ENCODE data around the gene OXT.
"Not testable (repeated sequence)": the region's sequence is repeated elsewhere in the genome, so short reads cannot be mapped to it uniquely, and the experiment has no call there.

Gene OXT

GRCh38 chr20:3047486-3048419 is 23.7 kb upstream of the OXT start:
- no peak for DNase-seq (ENCODE audit: low read depth in 2 of 2)

- no peak for DNase-seq (ENCODE audit: low read depth in 2 of 2)
Observed at GRCh38 chr20:3051385-3052019, 19.9 kb upstream of the OXT start.

- DNase-seq (ENCODE audit: low read depth in 2 of 2): no peak
Observed at GRCh38 chr20:3059489-3059888, 11.9 kb upstream of the OXT start.

- DNase-seq (ENCODE audit: low read depth in 2 of 2): not testable (repeated sequence)
Observed at GRCh38 chr20:3064119-3064518, 7.3 kb upstream of the OXT start.

GRCh38 chr20:3067139-3068014 is 4.0 kb upstream of the OXT start:
- no peak for DNase-seq (ENCODE audit: low read depth in 2 of 2)

- DNase-seq (ENCODE audit: low read depth in 2 of 2): no peak
Observed at GRCh38 chr20:3068075-3068474, 3.3 kb upstream of the OXT start.

- no peak for DNase-seq (ENCODE audit: low read depth in 2 of 2)
Observed at GRCh38 chr20:3068986-3069900, 2.2 kb upstream of the OXT start.

- no peak for DNase-seq (ENCODE audit: low read depth in 2 of 2)
Observed at GRCh38 chr20:3070725-3071124, 695 bp upstream of the OXT start.

GRCh38 chr20:3071266-3071609 is 182 bp upstream of the OXT start:
- no peak for DNase-seq (ENCODE audit: low read depth in 2 of 2)

- no peak for DNase-seq (ENCODE audit: low read depth in 2 of 2)
Observed at GRCh38 chr20:3072530-3073250, 1.3 kb downstream of the OXT start.

GRCh38 chr20:3073251-3073643 is 1.8 kb downstream of the OXT start:
- not testable (repeated sequence) for DNase-seq (ENCODE audit: low read depth in 2 of 2)

- no peak for DNase-seq (ENCODE audit: low read depth in 2 of 2)
Observed at GRCh38 chr20:3074812-3075211, 3.4 kb downstream of the OXT start.

GRCh38 chr20:3075315-3075714 is 3.9 kb downstream of the OXT start:
- DNase-seq (ENCODE audit: low read depth in 2 of 2): not testable (repeated sequence)

- DNase-seq (ENCODE audit: low read depth in 2 of 2): no peak
Observed at GRCh38 chr20:3077618-3078134, 6.3 kb downstream of the OXT start.

- DNase-seq (ENCODE audit: low read depth in 2 of 2): no peak
Observed at GRCh38 chr20:3080939-3081388, 9.5 kb downstream of the OXT start.

- no peak for DNase-seq (ENCODE audit: low read depth in 2 of 2)
Observed at GRCh38 chr20:3081641-3082040, 10.2 kb downstream of the OXT start.

GRCh38 chr20:3082306-3082951 is 11.0 kb downstream of the OXT start:
- DNase-seq (ENCODE audit: low read depth in 2 of 2): no peak

- no peak for DNase-seq (ENCODE audit: low read depth in 2 of 2)
Observed at GRCh38 chr20:3082955-3083952, 11.8 kb downstream of the OXT start.

Measured in stimulated activated CD8-positive, alpha-beta memory T cell treated with anti-CD3 and anti-CD28 coated beads, Interleukin-15, amount 100 ng/mL, for 48 hours (primary cell).